ENCODE data around the gene JPT1. TPM values are rescaled to one million over a fixed set of nuclear protein-coding genes. Genes with fewer than 3 reads are reported as not detected.

JPT1 gene
- total RNA-seq, 1 donor from 2014 or later, result 282 TPM

- H3K27me3 ChIP-seq (ENCODE audit: insufficient read depth, low read length), result no peaks in the 10 kb centered on the region
- peak overlapping the region; percentile 84 for H3K27ac Mint-ChIP-seq (ENCODE audit: unreplicated experiment)
- no peaks in the 10 kb centered on the region for H3K36me3 Mint-ChIP-seq (ENCODE audit: low read depth, unreplicated experiment)
- H3K9ac ChIP-seq (ENCODE audit: low read length), result peak overlapping the region; percentile 96
- peaks cover 54% of the 10 kb centered on the region for H4K20me1 ChIP-seq (ENCODE audit: insufficient read depth, low read length)
- H3K4me1 Mint-ChIP-seq (ENCODE audit: low read depth, unreplicated experiment), result peaks cover 16% of the 10 kb centered on the region
- no peak for TF ChIP-seq CTCF (IDR thresholded peaks at IDR 0.05; ENCODE audit: insufficient read depth, low read depth, low read length)
- no peak for TF ChIP-seq EZH2 (IDR thresholded peaks at IDR 0.05; ENCODE audit: insufficient read depth, low read length)
- peak overlapping the region; percentile 92 for H3K4me2 ChIP-seq (ENCODE audit: low read length)
- H3K27ac ChIP-seq (ENCODE audit: low read depth, low read length), result peak overlapping the region; percentile 77
- FAIRE-seq (no peak), DNase-seq (ENCODE audit: low read depth) (no peak)
- peaks cover 72% of the 10 kb centered on the region for H3K79me2 ChIP-seq (ENCODE audit: insufficient read depth, low read length)
- no peaks in the 10 kb centered on the region for H3K27me3 Mint-ChIP-seq (ENCODE audit: low read depth, unreplicated experiment)
- no peaks in the 10 kb centered on the region for H3K9me3 Mint-ChIP-seq (ENCODE audit: unreplicated experiment)
- no peak overlapping the region for H2AFZ ChIP-seq (ENCODE audit: low read depth, low read length)
- peaks cover 7% of the 10 kb centered on the region for H3K4me1 ChIP-seq (ENCODE audit: insufficient read depth, low read length)
- no peaks in the 10 kb centered on the region for H3K9me3 ChIP-seq (ENCODE audit: insufficient read depth, low read depth, low read length)
- peaks cover 11% of the 10 kb centered on the region for H3K36me3 ChIP-seq (ENCODE audit: insufficient read depth, low read length)
- H3K4me3 ChIP-seq (ENCODE audit: insufficient read depth, low read depth, low read length), result peak overlapping the region; percentile 89
- peak overlapping the region; percentile 95 for H3K4me3 Mint-ChIP-seq (ENCODE audit: unreplicated experiment)
These were observed 1.8 kb downstream of the JPT1 start for GRCh38 chr17:75152523-75152921.

- TF ChIP-seq CTCF (IDR thresholded peaks at IDR 0.05; ENCODE audit: insufficient read depth, low read depth, low read length) (no peak), EZH2 (IDR thresholded peaks at IDR 0.05; ENCODE audit: insufficient read depth, low read length) (no peak)
- DNase-seq (ENCODE audit: low read depth) (peak; percentile 42), FAIRE-seq (no peak)
- no peaks in the 10 kb centered on the region for H3K27me3 Mint-ChIP-seq (ENCODE audit: low read depth, unreplicated experiment)
- H3K27ac ChIP-seq (ENCODE audit: low read depth, low read length), result peak overlapping the region; percentile 77
- no peaks in the 10 kb centered on the region for H3K9me3 Mint-ChIP-seq (ENCODE audit: unreplicated experiment)
- H3K9me3 ChIP-seq (ENCODE audit: insufficient read depth, low read depth, low read length), result no peaks in the 10 kb centered on the region
- H3K79me2 ChIP-seq (ENCODE audit: insufficient read depth, low read length), result peaks cover 76% of the 10 kb centered on the region
- no peaks in the 10 kb centered on the region for H3K27me3 ChIP-seq (ENCODE audit: insufficient read depth, low read length)
- H3K4me1 ChIP-seq (ENCODE audit: insufficient read depth, low read length), result peaks cover 7% of the 10 kb centered on the region
- no peaks in the 10 kb centered on the region for H3K36me3 Mint-ChIP-seq (ENCODE audit: low read depth, unreplicated experiment)
- peak overlapping the region; percentile 95 for H3K4me3 Mint-ChIP-seq (ENCODE audit: unreplicated experiment)
- peak overlapping the region; percentile 89 for H3K4me3 ChIP-seq (ENCODE audit: insufficient read depth, low read depth, low read length)
- no peak overlapping the region for H3K27ac Mint-ChIP-seq (ENCODE audit: unreplicated experiment)
- H3K4me1 Mint-ChIP-seq (ENCODE audit: low read depth, unreplicated experiment), result peaks cover 16% of the 10 kb centered on the region
- H3K9ac ChIP-seq (ENCODE audit: low read length), result peak overlapping the region; percentile 96
- H2AFZ ChIP-seq (ENCODE audit: low read depth, low read length), result no peak overlapping the region
- H4K20me1 ChIP-seq (ENCODE audit: insufficient read depth, low read length), result peaks cover 60% of the 10 kb centered on the region
- peak overlapping the region; percentile 92 for H3K4me2 ChIP-seq (ENCODE audit: low read length)
- H3K36me3 ChIP-seq (ENCODE audit: insufficient read depth, low read length), result peaks cover 17% of the 10 kb centered on the region
These were observed 2.4 kb downstream of the JPT1 start for GRCh38 chr17:75151930-75152329.

- H3K36me3 ChIP-seq (ENCODE audit: insufficient read depth, low read length), result peaks cover 53% of the 10 kb centered on the region
- no peak overlapping the region for H2AFZ ChIP-seq (ENCODE audit: low read depth, low read length)
- TF ChIP-seq EZH2 (IDR thresholded peaks at IDR 0.05; ENCODE audit: insufficient read depth, low read length), result no peak
- TF ChIP-seq CTCF (IDR thresholded peaks at IDR 0.05; ENCODE audit: insufficient read depth, low read depth, low read length), result no peak
- no peak overlapping the region for H3K27ac ChIP-seq (ENCODE audit: low read depth, low read length)
- H3K9me3 ChIP-seq (ENCODE audit: insufficient read depth, low read depth, low read length), result no peaks in the 10 kb centered on the region
- H4K20me1 ChIP-seq (ENCODE audit: insufficient read depth, low read length), result peaks cover 87% of the 10 kb centered on the region
- H3K4me1 ChIP-seq (ENCODE audit: insufficient read depth, low read length), result no peaks in the 10 kb centered on the region
- Mint-ChIP-seq H3K27me3 (ENCODE audit: low read depth, unreplicated experiment) (no peaks in the 10 kb centered on the region), H3K36me3 (ENCODE audit: low read depth, unreplicated experiment) (peaks cover 2% of the 10 kb centered on the region), H3K4me3 (ENCODE audit: unreplicated experiment) (no peak overlapping the region), H3K9me3 (ENCODE audit: unreplicated experiment) (no peaks in the 10 kb centered on the region), H3K4me1 (ENCODE audit: low read depth, unreplicated experiment) (peaks cover 8% of the 10 kb centered on the region), H3K27ac (ENCODE audit: unreplicated experiment) (no peak overlapping the region)
- no peak for FAIRE-seq
- H3K27me3 ChIP-seq (ENCODE audit: insufficient read depth, low read length), result no peaks in the 10 kb centered on the region
- H3K4me2 ChIP-seq (ENCODE audit: low read length), result no peak overlapping the region
- H3K9ac ChIP-seq (ENCODE audit: low read length), result no peak overlapping the region
- peaks cover 90% of the 10 kb centered on the region for H3K79me2 ChIP-seq (ENCODE audit: insufficient read depth, low read length)
- DNase-seq (ENCODE audit: low read depth), result no peak
- H3K4me3 ChIP-seq (ENCODE audit: insufficient read depth, low read depth, low read length), result no peak overlapping the region
These were observed 6.3 kb downstream of the JPT1 start for GRCh38 chr17:75147878-75148546.
